Urinary bladder (tissue), 2 donors: Measurements from ENCODE around the gene TRDMT1. TPM values are rescaled to one million over a fixed set of nuclear protein-coding genes. Genes with fewer than 3 reads are reported as not detected.

Experiments
- polyA plus RNA-seq: library from polyadenylated mRNA; stranded (reverse); fragments of 200-250 nt; gene quantifications from one replicate; pipeline ENCODE4 v1.2.3, GENCODE V29; 2013
- small RNA-seq: library from RNA; depleted of rRNA; stranded (forward); fragments of <200 nt; gene quantifications from one replicate; pipeline ENCODE3, GENCODE V24; 2014
- total RNA-seq: library from RNA; depleted of rRNA; stranded (reverse); fragments of >200 nt; gene quantifications from one replicate; pipeline ENCODE4 v1.2.3, GENCODE V29; 2014
- donor health status: healthy.

The TRDMT1 gene
- total and polyA plus RNA-seq, 2 donors: 3.0 to 31.5 TPM

Small RNAs within 50 kb of the gene (small RNA-seq; reads per million reads assigned to genes)
- gene AC067747.1: not detected

Other genes with a start within 250 kb of the TRDMT1 start
- 6.1 TPM for gene CUBN, start 71.9 kb downstream of the TRDMT1 start, total RNA-seq
- gene CUBN, start 71.9 kb downstream of the TRDMT1 start, polyA plus RNA-seq: 0.54 TPM
- 1,379 TPM for gene VIM, start 26.6 kb upstream of the TRDMT1 start, total RNA-seq
- gene VIM, start 26.6 kb upstream of the TRDMT1 start, polyA plus RNA-seq: 1,825 TPM